ENCODE data around the gene MICAL2. TPM values are rescaled to one million over a fixed set of nuclear protein-coding genes. Genes with fewer than 3 reads are reported as not detected.
A peak's percentile ranks its signal among the peaks of the same experiment; 100 is the strongest.

Gene MICAL2
- total RNA-seq, 4 donors from 2014 or later = 196 to 550 (median 237) TPM

GRCh38 chr11:12207384-12208150 is 97.2 kb downstream of the MICAL2 start:
- H3K27ac ChIP-seq = peak overlapping the region in 2 of 4 donors; percentile 12 to 15
- ATAC-seq = no peak
- H3K4me1 ChIP-seq = peaks cover 0 to 18% (median 0%) of the 10 kb centered on the region in 3 donors
- WGBS, 2 donors (ENCODE audit: low coverage in 1 of 2) = 75 to 80% methylated on average over 7 to 9 of the region's 9 CpGs
- H3K4me3 ChIP-seq = no peak overlapping the region
- H3K9me3 ChIP-seq = no peaks in the 10 kb centered on the region
- no peak for TF ChIP-seq CTCF (IDR thresholded peaks at IDR 0.05)
- peaks cover 0 to 65% of the 10 kb centered on the region in 2 donors for H3K36me3 ChIP-seq
- no peaks in the 10 kb centered on the region for H3K27me3 ChIP-seq

DNA sequence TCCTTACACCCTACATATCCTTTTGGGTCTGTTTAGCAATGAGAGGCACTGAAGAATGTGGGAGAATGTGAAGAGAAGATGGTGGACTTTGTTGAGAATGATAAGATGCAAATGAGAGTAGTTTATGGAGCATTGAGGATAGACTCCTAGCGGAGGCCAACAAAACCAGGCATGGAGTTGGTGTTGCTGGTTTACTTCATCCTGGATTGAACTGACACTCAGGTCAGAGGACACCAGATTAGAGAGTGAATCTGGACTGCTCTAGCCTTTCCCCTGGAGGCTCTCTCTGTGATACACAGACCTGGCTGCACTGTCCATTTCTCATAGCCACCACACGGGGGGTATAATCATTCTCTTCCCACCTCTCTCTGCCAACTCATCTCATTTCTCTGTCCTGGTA is 98.7 kb downstream of the MICAL2 start:
- WGBS, 2 donors (ENCODE audit: low coverage in 1 of 2) = 73 to 80% methylated on average over 2 of the region's 2 CpGs
- Histone ChIP-seq H3K27ac (peak overlapping the region in 3 of 4 donors; percentile 45 to 85 (median 65)), H3K36me3 (peaks cover 0 to 75% of the 10 kb centered on the region in 2 donors), H3K27me3 (no peaks in the 10 kb centered on the region), H3K9me3 (no peaks in the 10 kb centered on the region), H3K4me3 (no peak overlapping the region), H3K4me1 (peaks cover 0 to 18% (median 0%) of the 10 kb centered on the region in 3 donors)
- TF ChIP-seq POLR2AphosphoS5 (IDR thresholded peaks at IDR 0.05) (no peak), POLR2A (IDR thresholded peaks at IDR 0.05) (no peak), EP300 (IDR thresholded peaks at IDR 0.05) (no peak), CTCF (IDR thresholded peaks at IDR 0.05) (no peak)
- no peak for ATAC-seq

DNA sequence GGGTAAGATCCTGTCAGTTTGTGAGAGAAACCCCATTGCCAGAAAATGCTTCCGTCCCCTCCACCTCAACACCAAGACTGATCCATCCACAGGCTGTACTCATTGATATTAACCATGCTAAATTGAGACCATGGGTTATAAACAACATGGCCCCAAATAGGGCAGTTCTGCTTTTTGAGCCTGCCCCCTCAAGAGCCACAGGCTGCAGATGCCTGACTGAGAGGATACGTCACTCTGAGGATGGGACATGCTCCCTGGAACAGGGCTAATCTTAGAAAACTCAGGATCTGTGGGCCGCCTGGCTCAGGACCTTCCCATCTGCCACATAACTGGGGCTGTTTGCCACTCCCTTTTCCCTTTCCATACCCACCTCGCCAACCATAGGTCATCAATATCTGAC is 99.8 kb downstream of the MICAL2 start:
- Histone ChIP-seq H3K27me3 (no peaks in the 10 kb centered on the region), H3K4me1 (peaks cover 0 to 19% (median 0%) of the 10 kb centered on the region in 3 donors), H3K27ac (peak overlapping the region in 3 of 4 donors; percentile 45 to 85 (median 65)), H3K4me3 (no peak overlapping the region), H3K36me3 (peaks cover 0 to 75% of the 10 kb centered on the region in 2 donors), H3K9me3 (no peaks in the 10 kb centered on the region)
- WGBS, 2 donors (ENCODE audit: low coverage in 1 of 2) = 57 to 96% methylated on average over 3 to 4 of the region's 4 CpGs
- no peak for TF ChIP-seq POLR2AphosphoS5 (IDR thresholded peaks at IDR 0.05)
- no peak for ATAC-seq

DNA sequence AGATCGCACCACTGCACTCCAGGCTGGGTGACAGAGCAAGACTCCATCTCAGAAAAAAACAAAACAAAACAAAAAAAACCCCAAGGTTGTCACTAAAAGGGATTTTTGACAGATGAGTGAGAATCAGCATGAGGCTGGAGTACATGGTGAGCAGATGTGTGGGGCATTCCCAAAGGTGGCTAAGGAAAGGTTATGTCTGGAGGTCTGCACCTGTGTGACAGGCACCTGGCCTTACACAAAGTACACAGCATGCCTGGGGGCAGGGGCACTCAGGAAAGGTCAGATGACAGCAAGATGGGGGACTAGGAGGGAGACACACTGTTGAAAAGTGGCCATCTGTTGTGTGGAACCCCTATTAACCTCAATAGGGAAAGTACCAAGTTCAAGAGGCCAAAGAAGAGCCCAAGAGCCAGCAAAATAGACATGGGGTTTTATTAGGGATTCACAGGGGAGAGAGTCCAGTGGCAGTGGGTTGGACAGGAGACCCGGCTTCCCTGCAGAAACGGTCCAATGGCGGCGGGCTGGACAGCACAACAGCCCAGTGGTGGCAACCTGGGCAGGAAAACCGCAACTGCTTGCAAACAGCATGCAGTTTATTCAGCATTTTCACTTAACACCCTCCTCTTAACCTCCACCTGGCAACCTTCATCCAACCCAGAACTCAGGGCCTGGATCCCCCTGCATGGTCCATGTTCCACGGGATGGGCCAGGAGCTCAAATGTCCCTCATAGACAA is 101.1 kb downstream of the MICAL2 start:
- H3K9me3 ChIP-seq = no peaks in the 10 kb centered on the region
- ATAC-seq = no peak
- H3K4me3 ChIP-seq = no peak overlapping the region
- peaks cover 0 to 68% of the 10 kb centered on the region in 2 donors for H3K36me3 ChIP-seq
- 95% methylated on average over 6 of the region's 7 CpGs; no CpG with 5 or more reads in 1 of the 2 donors for WGBS, 2 donors (ENCODE audit: low coverage in 1 of 2)
- no peak for TF ChIP-seq CTCF (IDR thresholded peaks at IDR 0.05)
- peak overlapping the region in 3 of 4 donors; percentile 45 to 85 (median 65) for H3K27ac ChIP-seq
- no peaks in the 10 kb centered on the region for H3K27me3 ChIP-seq
- H3K4me1 ChIP-seq = peaks cover 0 to 32% (median 0%) of the 10 kb centered on the region in 3 donors

- H3K36me3 ChIP-seq = peaks cover 0 to 69% of the 10 kb centered on the region in 2 donors
These were observed 101.9 kb downstream of the MICAL2 start for GRCh38 chr11:12212174-12212820.

More at GRCh38 chr11:12212174-12212820, 101.9 kb downstream of the MICAL2 start:
- H3K27ac ChIP-seq = peak overlapping the region in 3 of 4 donors; percentile 54 to 85 (median 65)
- no peak overlapping the region for H3K4me3 ChIP-seq
- no peaks in the 10 kb centered on the region for H3K27me3 ChIP-seq
- WGBS, 2 donors (ENCODE audit: low coverage in 1 of 2) = 86 to 89% methylated on average over 6 of the region's 7 CpGs
- no peak for TF ChIP-seq EP300 (IDR thresholded peaks at IDR 0.05)
- TF ChIP-seq POLR2A (IDR thresholded peaks at IDR 0.05) = no peak
- TF ChIP-seq CTCF (IDR thresholded peaks at IDR 0.05) = no peak
- TF ChIP-seq POLR2AphosphoS5 (IDR thresholded peaks at IDR 0.05) = no peak
- ATAC-seq = no peak
- H3K9me3 ChIP-seq = no peaks in the 10 kb centered on the region
- peaks cover 0 to 40% (median 0%) of the 10 kb centered on the region in 3 donors for H3K4me1 ChIP-seq
